AG04449 (cell line): ENCODE measurements around the gene RELN.
A peak's percentile ranks its signal among the peaks of the same experiment; 100 is the strongest.
"Not testable (repeated sequence)": the region's sequence is repeated elsewhere in the genome, so short reads cannot be mapped to it uniquely, and the experiment has no call there.

Experiments
- CTCF ChIA-PET: fragments of 350-600 bp; formaldehyde crosslinking; extraction: SDS; loops from one replicate; lab custom pipeline; 2021; ENCODE audit warnings: antibody characterized with exemption; lab: Yijun Ruan, JAX
- POLR2A ChIA-PET: fragments of 400-600, 350-600 bp; formaldehyde crosslinking; extraction: SDS; loops from one replicate; lab custom pipeline; 2020; ENCODE audit warnings: antibody characterized with exemption, inconsistent platforms; lab: Yijun Ruan, JAX
- DNase-seq: peaks from one replicate; pipeline ENCODE4 v3.0.0-alpha.2; 2010; ENCODE audit warnings: low read depth, low spot score
- H3K4me3 ChIP-seq: 2 replicates; pipeline ENCODE4 v1.5.1; 2011; ENCODE audit warnings: low read depth, mild to moderate bottlenecking, control low read depth, low read length
- CTCF ChIP-seq: IDR thresholded peaks from one replicate; pipeline ENCODE4 v1.5.1; 2011; ENCODE audit warnings: mild to moderate bottlenecking, moderate library complexity, low read length, control low read depth, inconsistent platforms; ENCODE audit not compliant: insufficient read depth; ENCODE audit errors: missing control alignments

The RELN gene

GRCh38 chr7:103989200-103989784 lies at the start of gene RELN:
TSS of gene RELN (minus strand) at chr7:103989658. CDS start at chr7:103989356, 302 bp downstream.
- CTCF ChIA-PET = no interaction called here
- no peak for TF ChIP-seq CTCF
- POLR2A ChIA-PET = no interaction called here
- DNase-seq = no peak
- peak within 1 kb of the TSS; percentile 55 for H3K4me3 ChIP-seq

GRCh38 chr7:104038136-104038535 lies 48.7 kb upstream of the RELN start:
- ChIA-PET CTCF (no interaction called here), POLR2A (no interaction called here)
- no peak for TF ChIP-seq CTCF
- no peak for DNase-seq
- no peak overlapping the region for H3K4me3 ChIP-seq

GRCh38 chr7:104036889-104037288 lies 47.4 kb upstream of the RELN start:
- H3K4me3 ChIP-seq, POLR2A ChIA-PET, DNase-seq, CTCF ChIA-PET: not testable (repeated sequence)

GRCh38 chr7:104035351-104035750 lies 45.9 kb upstream of the RELN start:
- CTCF ChIA-PET = no interaction called here
- POLR2A ChIA-PET = no interaction called here
- H3K4me3 ChIP-seq = no peak overlapping the region
- DNase-seq = no peak
- no peak for TF ChIP-seq CTCF

- DNase-seq = no peak
- H3K4me3 ChIP-seq = no peak overlapping the region
- ChIA-PET POLR2A (no interaction called here), CTCF (no interaction called here)
- no peak for TF ChIP-seq CTCF
Measured at GRCh38 chr7:104034679-104035078, 45.2 kb upstream of the RELN start.

- ChIA-PET CTCF (no interaction called here), POLR2A (no interaction called here)
- TF ChIP-seq CTCF = no peak
- no peak for DNase-seq
- no peak overlapping the region for H3K4me3 ChIP-seq
Measured at GRCh38 chr7:104033837-104034236, 44.4 kb upstream of the RELN start.

GRCh38 chr7:104032486-104032885 lies 43.0 kb upstream of the RELN start:
- no peak for DNase-seq
- no peak for TF ChIP-seq CTCF
- CTCF ChIA-PET = no interaction called here
- no peak overlapping the region for H3K4me3 ChIP-seq
- POLR2A ChIA-PET = no interaction called here
